Cardiac fibroblast (primary cell): ENCODE data around the gene DGKQ.

Experiments used
- DNase-seq, 2 donors: peaks; one replicate each; pipeline versions ENCODE4 v3.0.0 to v3.0.0-alpha.2; 2010; ENCODE audit warnings: low read depth in 2 of 2
- H3K4me3 ChIP-seq, 2 donors: replicated peaks in 1 of 2; 1 replicate in 1 of 2; 2 replicates in 1 of 2; pipeline ENCODE4 v1.5.1; 2011; ENCODE audit warnings: low read depth in 2 of 2, low read length in 2 of 2, mild to moderate bottlenecking in 2 of 2, moderate library complexity in 1 of 2
- CTCF ChIP-seq: IDR thresholded peaks from one replicate; pipeline ENCODE4 v1.5.1; 2011; ENCODE audit warnings: low read depth, mild to moderate bottlenecking, low read length, inconsistent platforms

Gene DGKQ

GRCh38 chr4:910366-911091 is 62.8 kb downstream of the DGKQ start:
- DNase-seq: no peak
- no peak for TF ChIP-seq CTCF
- H3K4me3 ChIP-seq: no peak overlapping the region

GRCh38 chr4:909821-910220 is 63.5 kb downstream of the DGKQ start:
- no peak overlapping the region for H3K4me3 ChIP-seq
- DNase-seq: no peak
- no peak for TF ChIP-seq CTCF

- H3K4me3 ChIP-seq: no peak overlapping the region
- TF ChIP-seq CTCF: no peak
- no peak for DNase-seq
Measured at GRCh38 chr4:909131-909571, 64.2 kb downstream of the DGKQ start.
